ENCODE data around the gene TMEM8B. TPM values are rescaled to one million over a fixed set of nuclear protein-coding genes. Genes with fewer than 3 reads are reported as not detected.

TMEM8B gene
- total RNA-seq, 1 donor from 2014 or later, result 44.4 TPM

GRCh38 chr9:35832814-35833213 is 3.8 kb downstream of the TMEM8B start:
- DNase-seq, result no peak
- no peak overlapping the region for H3K27ac Mint-ChIP-seq (ENCODE audit: unreplicated experiment)
- no peak overlapping the region for H3K4me3 Mint-ChIP-seq (ENCODE audit: unreplicated experiment)
- no peak for TF ChIP-seq CTCF (IDR thresholded peaks at IDR 0.05; ENCODE audit: partially characterized antibody, unreplicated experiment)
- H3K36me3 Mint-ChIP-seq (ENCODE audit: unreplicated experiment), result peaks cover 11% of the 10 kb centered on the region
- peaks cover 10% of the 10 kb centered on the region for H3K27me3 Mint-ChIP-seq (ENCODE audit: unreplicated experiment)
- peaks cover 13% of the 10 kb centered on the region for H3K9me3 Mint-ChIP-seq (ENCODE audit: unreplicated experiment)
- H3K4me1 Mint-ChIP-seq (ENCODE audit: low read depth, unreplicated experiment), result peaks cover 39% of the 10 kb centered on the region

GRCh38 chr9:35834260-35835215 is 5.5 kb downstream of the TMEM8B start:
- Mint-ChIP-seq H3K9me3 (ENCODE audit: unreplicated experiment) (peaks cover 9% of the 10 kb centered on the region), H3K36me3 (ENCODE audit: unreplicated experiment) (peaks cover 16% of the 10 kb centered on the region), H3K27ac (ENCODE audit: unreplicated experiment) (no peak overlapping the region), H3K4me3 (ENCODE audit: unreplicated experiment) (peak overlapping the region; percentile 39), H3K4me1 (ENCODE audit: low read depth, unreplicated experiment) (peaks cover 33% of the 10 kb centered on the region), H3K27me3 (ENCODE audit: unreplicated experiment) (peaks cover 10% of the 10 kb centered on the region)
- TF ChIP-seq CTCF (IDR thresholded peaks at IDR 0.05; ENCODE audit: partially characterized antibody, unreplicated experiment), result no peak
- DNase-seq, result no peak

- no peak for DNase-seq
- H3K36me3 Mint-ChIP-seq (ENCODE audit: unreplicated experiment), result peaks cover 16% of the 10 kb centered on the region
- H3K4me3 Mint-ChIP-seq (ENCODE audit: unreplicated experiment), result no peak overlapping the region
- TF ChIP-seq CTCF (IDR thresholded peaks at IDR 0.05; ENCODE audit: partially characterized antibody, unreplicated experiment), result no peak
- H3K27ac Mint-ChIP-seq (ENCODE audit: unreplicated experiment), result no peak overlapping the region
- H3K4me1 Mint-ChIP-seq (ENCODE audit: low read depth, unreplicated experiment), result peaks cover 26% of the 10 kb centered on the region
- H3K9me3 Mint-ChIP-seq (ENCODE audit: unreplicated experiment), result peaks cover 13% of the 10 kb centered on the region
- peaks cover 13% of the 10 kb centered on the region for H3K27me3 Mint-ChIP-seq (ENCODE audit: unreplicated experiment)
Measured at GRCh38 chr9:35835216-35835632, 6.2 kb downstream of the TMEM8B start.

GRCh38 chr9:35835766-35836165 is 6.7 kb downstream of the TMEM8B start:
- peaks cover 12% of the 10 kb centered on the region for H3K9me3 Mint-ChIP-seq (ENCODE audit: unreplicated experiment)
- peaks cover 16% of the 10 kb centered on the region for H3K36me3 Mint-ChIP-seq (ENCODE audit: unreplicated experiment)
- DNase-seq, result no peak
- no peak overlapping the region for H3K4me3 Mint-ChIP-seq (ENCODE audit: unreplicated experiment)
- no peak overlapping the region for H3K27ac Mint-ChIP-seq (ENCODE audit: unreplicated experiment)
- TF ChIP-seq CTCF (IDR thresholded peaks at IDR 0.05; ENCODE audit: partially characterized antibody, unreplicated experiment), result no peak
- peaks cover 22% of the 10 kb centered on the region for H3K4me1 Mint-ChIP-seq (ENCODE audit: low read depth, unreplicated experiment)
- H3K27me3 Mint-ChIP-seq (ENCODE audit: unreplicated experiment), result peaks cover 13% of the 10 kb centered on the region

- TF ChIP-seq CTCF (IDR thresholded peaks at IDR 0.05; ENCODE audit: partially characterized antibody, unreplicated experiment), result no peak
- H3K36me3 Mint-ChIP-seq (ENCODE audit: unreplicated experiment), result peaks cover 16% of the 10 kb centered on the region
- no peak overlapping the region for H3K4me3 Mint-ChIP-seq (ENCODE audit: unreplicated experiment)
- H3K4me1 Mint-ChIP-seq (ENCODE audit: low read depth, unreplicated experiment), result peaks cover 19% of the 10 kb centered on the region
- peaks cover 12% of the 10 kb centered on the region for H3K9me3 Mint-ChIP-seq (ENCODE audit: unreplicated experiment)
- H3K27me3 Mint-ChIP-seq (ENCODE audit: unreplicated experiment), result peaks cover 13% of the 10 kb centered on the region
- H3K27ac Mint-ChIP-seq (ENCODE audit: unreplicated experiment), result no peak overlapping the region
- DNase-seq, result no peak
Measured at GRCh38 chr9:35836595-35836994, 7.6 kb downstream of the TMEM8B start.

All from glutamatergic neuron (in vitro differentiated cells).